GM18507 (cell line): ENCODE data around the gene RPL10.

Experiments used
- DNase-seq: peaks from one replicate; pipeline ENCODE4 v3.0.0; 2011; ENCODE audit warnings: low read depth; ENCODE audit not compliant: insufficient read length; ENCODE audit errors: extremely low spot score
- FAIRE-seq: peaks from 2 replicates; lab custom pipeline; 2011; peaks lifted over from hg19 to GRCh38; lab: Jason Lieb, UNC

The RPL10 gene

GRCh38 chrX:154397888-154398667 is at the start of gene RPL10:
TSS of gene RPL10 (plus strand) at chrX:154398377. CDS start at chrX:154398520, 143 bp downstream.
- FAIRE-seq (peak; percentile 91), DNase-seq (peak; percentile 77)

- no peak for DNase-seq
- FAIRE-seq = no peak
Measured at GRCh38 chrX:154348646-154349358, 49.4 kb upstream of the RPL10 start.

- FAIRE-seq = no peak
- no peak for DNase-seq
Measured at GRCh38 chrX:154349359-154349935, 48.7 kb upstream of the RPL10 start.

- no peak for DNase-seq
Measured at GRCh38 chrX:154349979-154350378, 48.2 kb upstream of the RPL10 start.

GRCh38 chrX:154350429-154351182 is 47.6 kb upstream of the RPL10 start:
- DNase-seq = no peak
- no peak for FAIRE-seq

More at GRCh38 chrX:154349979-154350378, 48.2 kb upstream of the RPL10 start:
- no peak for FAIRE-seq

- DNase-seq = no peak
- FAIRE-seq = no peak
Measured at GRCh38 chrX:154351183-154352011, 46.8 kb upstream of the RPL10 start.

GRCh38 chrX:154352012-154352401 is 46.2 kb upstream of the RPL10 start:
- FAIRE-seq (no peak), DNase-seq (no peak)

- FAIRE-seq = no peak
- DNase-seq = no peak
Measured at GRCh38 chrX:154352466-154352865, 45.7 kb upstream of the RPL10 start.

- FAIRE-seq (no peak), DNase-seq (no peak)
Measured at GRCh38 chrX:154353172-154353843, 44.9 kb upstream of the RPL10 start.

GRCh38 chrX:154354013-154354412 is 44.2 kb upstream of the RPL10 start:
- no peak for DNase-seq
- FAIRE-seq = no peak

- FAIRE-seq (no peak), DNase-seq (no peak)
Measured at GRCh38 chrX:154354516-154354915, 43.7 kb upstream of the RPL10 start.

GRCh38 chrX:154355094-154355775 is 42.9 kb upstream of the RPL10 start:
- DNase-seq (no peak), FAIRE-seq (no peak)

- no peak for FAIRE-seq
- no peak for DNase-seq
Measured at GRCh38 chrX:154355776-154356140, 42.4 kb upstream of the RPL10 start.

GRCh38 chrX:154356596-154356995 is 41.6 kb upstream of the RPL10 start:
- DNase-seq = no peak
- FAIRE-seq = no peak

- FAIRE-seq (no peak), DNase-seq (no peak)
Measured at GRCh38 chrX:154357205-154357604, 41.0 kb upstream of the RPL10 start.

- DNase-seq (no peak), FAIRE-seq (no peak)
Measured at GRCh38 chrX:154358011-154358410, 40.2 kb upstream of the RPL10 start.

- DNase-seq = no peak
- no peak for FAIRE-seq
Measured at GRCh38 chrX:154358829-154359228, 39.3 kb upstream of the RPL10 start.
